Measurements from ENCODE around the gene LCK. TPM values are rescaled to one million over a fixed set of nuclear protein-coding genes. Genes with fewer than 3 reads are reported as not detected.

Gene LCK
- total RNA-seq, 1 donor from 2014 or later = 248 TPM

GRCh38 chr1:32303997-32304622, 53.0 kb downstream of the LCK start:
- no peak for DNase-seq
- intact Hi-C loops (cut with micrococcal nuclease) = no loop called here
- H3K4me3 Mint-ChIP-seq = no peak overlapping the region
- H3K27ac Mint-ChIP-seq = no peak overlapping the region
- H3K4me1 Mint-ChIP-seq = peaks cover 34% of the 10 kb centered on the region
- peaks cover 48% of the 10 kb centered on the region for H3K36me3 Mint-ChIP-seq (ENCODE audit: low read depth)
- H3K27me3 Mint-ChIP-seq = no peaks in the 10 kb centered on the region
- no peaks in the 10 kb centered on the region for H3K9me3 Mint-ChIP-seq

- peaks cover 37% of the 10 kb centered on the region for H3K4me1 Mint-ChIP-seq
- intact Hi-C loops (cut with micrococcal nuclease) = no loop called here
- no peaks in the 10 kb centered on the region for H3K27me3 Mint-ChIP-seq
- DNase-seq = no peak
- H3K36me3 Mint-ChIP-seq (ENCODE audit: low read depth) = peaks cover 48% of the 10 kb centered on the region
- no peaks in the 10 kb centered on the region for H3K9me3 Mint-ChIP-seq
- H3K27ac Mint-ChIP-seq = no peak overlapping the region
- no peak overlapping the region for H3K4me3 Mint-ChIP-seq
These were observed 54.2 kb downstream of the LCK start for GRCh38 chr1:32305310-32305709.

GRCh38 chr1:32307324-32307723, 56.3 kb downstream of the LCK start:
- no peak for DNase-seq
- Mint-ChIP-seq H3K27ac (peak overlapping the region; percentile 59), H3K9me3 (no peaks in the 10 kb centered on the region), H3K4me1 (peaks cover 44% of the 10 kb centered on the region), H3K27me3 (no peaks in the 10 kb centered on the region), H3K4me3 (no peak overlapping the region), H3K36me3 (ENCODE audit: low read depth) (peaks cover 43% of the 10 kb centered on the region)
- intact Hi-C loops (cut with micrococcal nuclease) = no loop called here

- no peak for DNase-seq
- H3K4me3 Mint-ChIP-seq = no peak overlapping the region
- H3K36me3 Mint-ChIP-seq (ENCODE audit: low read depth) = peaks cover 29% of the 10 kb centered on the region
- peaks cover 44% of the 10 kb centered on the region for H3K4me1 Mint-ChIP-seq
- H3K9me3 Mint-ChIP-seq = no peaks in the 10 kb centered on the region
- H3K27me3 Mint-ChIP-seq = no peaks in the 10 kb centered on the region
- intact Hi-C loops (cut with micrococcal nuclease) = no loop called here
- H3K27ac Mint-ChIP-seq = no peak overlapping the region
These were observed 58.9 kb downstream of the LCK start for GRCh38 chr1:32309960-32310359.

GRCh38 chr1:32311709-32312393, 60.8 kb downstream of the LCK start:
- Mint-ChIP-seq H3K27ac (peak overlapping the region; percentile 52), H3K27me3 (no peaks in the 10 kb centered on the region), H3K9me3 (no peaks in the 10 kb centered on the region), H3K4me3 (no peak overlapping the region), H3K4me1 (peaks cover 42% of the 10 kb centered on the region), H3K36me3 (ENCODE audit: low read depth) (peaks cover 26% of the 10 kb centered on the region)
- DNase-seq = no peak
- intact Hi-C loops (cut with micrococcal nuclease) = no loop called here

GRCh38 chr1:32316903-32317277, 65.8 kb downstream of the LCK start:
- Mint-ChIP-seq H3K9me3 (no peaks in the 10 kb centered on the region), H3K27ac (peak overlapping the region; percentile 5), H3K4me1 (peaks cover 22% of the 10 kb centered on the region), H3K27me3 (no peaks in the 10 kb centered on the region), H3K36me3 (ENCODE audit: low read depth) (peaks cover 35% of the 10 kb centered on the region), H3K4me3 (no peak overlapping the region)
- intact Hi-C loops (cut with micrococcal nuclease) = no loop called here
- DNase-seq = no peak

- intact Hi-C loops (cut with micrococcal nuclease) = no loop called here
- Mint-ChIP-seq H3K4me3 (no peak overlapping the region), H3K4me1 (peaks cover 32% of the 10 kb centered on the region), H3K9me3 (no peaks in the 10 kb centered on the region), H3K27ac (no peak overlapping the region), H3K27me3 (no peaks in the 10 kb centered on the region), H3K36me3 (ENCODE audit: low read depth) (peaks cover 37% of the 10 kb centered on the region)
- no peak for DNase-seq
These were observed 67.2 kb downstream of the LCK start for GRCh38 chr1:32318127-32318869.

- Mint-ChIP-seq H3K36me3 (ENCODE audit: low read depth) (peaks cover 40% of the 10 kb centered on the region), H3K27me3 (no peaks in the 10 kb centered on the region), H3K9me3 (no peaks in the 10 kb centered on the region), H3K27ac (peak overlapping the region; percentile 87), H3K4me3 (peak overlapping the region; percentile 65), H3K4me1 (peaks cover 36% of the 10 kb centered on the region)
- DNase-seq = peak; percentile 78
- intact Hi-C loops (cut with micrococcal nuclease) = loop anchor here (5.0 kb wide), 2 partner anchors 50 to 70 kb away; partner anchors contain the start of gene LCK
These were observed 70.7 kb downstream of the LCK start for GRCh38 chr1:32321712-32322291.

- peaks cover 57% of the 10 kb centered on the region for H3K36me3 Mint-ChIP-seq (ENCODE audit: low read depth)
These were observed 76.1 kb downstream of the LCK start for GRCh38 chr1:32327204-32327603.

GRCh38 chr1:32329931-32330466, 78.9 kb downstream of the LCK start:
- no peak overlapping the region for H3K27ac Mint-ChIP-seq
- intact Hi-C loops (cut with micrococcal nuclease) = no loop called here
- peaks cover 69% of the 10 kb centered on the region for H3K36me3 Mint-ChIP-seq (ENCODE audit: low read depth)

More at GRCh38 chr1:32327204-32327603, 76.1 kb downstream of the LCK start:
- no peak for DNase-seq
- Mint-ChIP-seq H3K4me1 (peaks cover 28% of the 10 kb centered on the region), H3K27me3 (no peaks in the 10 kb centered on the region), H3K4me3 (no peak overlapping the region), H3K9me3 (no peaks in the 10 kb centered on the region), H3K27ac (no peak overlapping the region)
- intact Hi-C loops (cut with micrococcal nuclease) = no loop called here

GRCh38 chr1:32330558-32331151, 79.6 kb downstream of the LCK start:
- H3K36me3 Mint-ChIP-seq (ENCODE audit: low read depth) = peaks cover 63% of the 10 kb centered on the region
- intact Hi-C loops (cut with micrococcal nuclease) = no loop called here

More at GRCh38 chr1:32329931-32330466, 78.9 kb downstream of the LCK start:
- H3K9me3 Mint-ChIP-seq = no peaks in the 10 kb centered on the region
- peaks cover 25% of the 10 kb centered on the region for H3K4me1 Mint-ChIP-seq
- H3K27me3 Mint-ChIP-seq = no peaks in the 10 kb centered on the region
- DNase-seq = no peak
- no peak overlapping the region for H3K4me3 Mint-ChIP-seq

GRCh38 chr1:32331549-32331948, 80.5 kb downstream of the LCK start:
- Mint-ChIP-seq H3K36me3 (ENCODE audit: low read depth) (peaks cover 61% of the 10 kb centered on the region), H3K4me3 (no peak overlapping the region), H3K27me3 (no peaks in the 10 kb centered on the region), H3K4me1 (peaks cover 24% of the 10 kb centered on the region), H3K9me3 (no peaks in the 10 kb centered on the region), H3K27ac (no peak overlapping the region)
- intact Hi-C loops (cut with micrococcal nuclease) = no loop called here
- DNase-seq = no peak

More at GRCh38 chr1:32330558-32331151, 79.6 kb downstream of the LCK start:
- DNase-seq = peak; percentile 57
- Mint-ChIP-seq H3K4me1 (peaks cover 24% of the 10 kb centered on the region), H3K9me3 (no peaks in the 10 kb centered on the region), H3K27ac (no peak overlapping the region), H3K4me3 (no peak overlapping the region), H3K27me3 (no peaks in the 10 kb centered on the region)

- Mint-ChIP-seq H3K27me3 (no peaks in the 10 kb centered on the region), H3K4me3 (no peak overlapping the region)
- intact Hi-C loops (cut with micrococcal nuclease) = no loop called here
These were observed 81.4 kb downstream of the LCK start for GRCh38 chr1:32332290-32333079.

More at GRCh38 chr1:32332290-32333079, 81.4 kb downstream of the LCK start:
- Mint-ChIP-seq H3K9me3 (no peaks in the 10 kb centered on the region), H3K36me3 (ENCODE audit: low read depth) (peaks cover 56% of the 10 kb centered on the region), H3K4me1 (peaks cover 31% of the 10 kb centered on the region), H3K27ac (no peak overlapping the region)
- peak; percentile 57 for DNase-seq
